ENCODE data around the gene RAD51D. TPM values are rescaled to one million over a fixed set of nuclear protein-coding genes. Genes with fewer than 3 reads are reported as not detected.

The RAD51D gene
- total RNA-seq, 1 donor from 2014 or later: 14.8 TPM

- no peak for DNase-seq (ENCODE audit: extremely low spot score, unreplicated experiment)
- Mint-ChIP-seq H3K4me3 (ENCODE audit: unreplicated experiment) (no peak overlapping the region), H3K9me3 (ENCODE audit: unreplicated experiment) (no peaks in the 10 kb centered on the region), H3K4me1 (ENCODE audit: unreplicated experiment) (no peaks in the 10 kb centered on the region), H3K27ac (ENCODE audit: unreplicated experiment) (no peak overlapping the region), H3K36me3 (ENCODE audit: unreplicated experiment) (no peaks in the 10 kb centered on the region), H3K27me3 (ENCODE audit: unreplicated experiment) (peaks cover 28% of the 10 kb centered on the region)
- TF ChIP-seq CTCF (IDR thresholded peaks at IDR 0.05): no peak
These were observed 44.2 kb upstream of the RAD51D start for GRCh38 chr17:35163886-35164285.

GRCh38 chr17:35162755-35163154 lies 43.1 kb upstream of the RAD51D start:
- Mint-ChIP-seq H3K27me3 (ENCODE audit: unreplicated experiment) (peaks cover 36% of the 10 kb centered on the region), H3K4me3 (ENCODE audit: unreplicated experiment) (no peak overlapping the region), H3K36me3 (ENCODE audit: unreplicated experiment) (no peaks in the 10 kb centered on the region), H3K4me1 (ENCODE audit: unreplicated experiment) (no peaks in the 10 kb centered on the region), H3K9me3 (ENCODE audit: unreplicated experiment) (no peaks in the 10 kb centered on the region), H3K27ac (ENCODE audit: unreplicated experiment) (no peak overlapping the region)
- TF ChIP-seq CTCF (IDR thresholded peaks at IDR 0.05): no peak
- DNase-seq (ENCODE audit: extremely low spot score, unreplicated experiment): no peak

DNA sequence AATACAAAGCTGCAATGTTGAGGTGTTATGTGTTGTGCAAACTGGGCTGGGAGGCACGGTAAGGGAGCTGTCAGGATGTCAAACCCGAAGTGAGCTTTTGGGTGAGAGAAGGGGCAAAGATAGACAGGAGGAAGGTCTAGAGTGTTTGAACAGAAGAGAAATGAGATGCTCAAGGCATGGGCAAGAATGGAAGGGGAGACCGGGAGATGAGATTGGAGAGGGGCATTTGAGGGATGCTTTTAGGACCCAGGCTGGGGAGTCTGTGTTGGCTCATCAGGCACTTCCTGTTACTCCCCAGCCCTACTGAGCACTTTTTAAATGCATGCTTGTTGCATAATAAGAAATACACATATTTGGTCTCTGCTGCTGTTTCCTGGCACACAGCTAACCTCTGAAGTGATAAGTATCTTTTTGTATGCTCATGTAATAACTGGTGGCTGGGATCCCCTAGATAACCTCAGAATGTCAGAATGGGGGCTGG lies 41.7 kb upstream of the RAD51D start:
- no peak overlapping the region for H3K4me3 Mint-ChIP-seq (ENCODE audit: unreplicated experiment)
- H3K27me3 Mint-ChIP-seq (ENCODE audit: unreplicated experiment): peaks cover 41% of the 10 kb centered on the region
- no peaks in the 10 kb centered on the region for H3K4me1 Mint-ChIP-seq (ENCODE audit: unreplicated experiment)
- no peak for DNase-seq (ENCODE audit: extremely low spot score, unreplicated experiment)
- H3K27ac Mint-ChIP-seq (ENCODE audit: unreplicated experiment): no peak overlapping the region
- no peak for TF ChIP-seq CTCF (IDR thresholded peaks at IDR 0.05)
- H3K9me3 Mint-ChIP-seq (ENCODE audit: unreplicated experiment): no peaks in the 10 kb centered on the region
- no peaks in the 10 kb centered on the region for H3K36me3 Mint-ChIP-seq (ENCODE audit: unreplicated experiment)

GRCh38 chr17:35160354-35161201 lies 40.9 kb upstream of the RAD51D start:
- TF ChIP-seq CTCF (IDR thresholded peaks at IDR 0.05): no peak
- H3K27me3 Mint-ChIP-seq (ENCODE audit: unreplicated experiment): peaks cover 46% of the 10 kb centered on the region
- H3K36me3 Mint-ChIP-seq (ENCODE audit: unreplicated experiment): no peaks in the 10 kb centered on the region
- no peak overlapping the region for H3K27ac Mint-ChIP-seq (ENCODE audit: unreplicated experiment)
- no peaks in the 10 kb centered on the region for H3K9me3 Mint-ChIP-seq (ENCODE audit: unreplicated experiment)
- no peak for DNase-seq (ENCODE audit: extremely low spot score, unreplicated experiment)
- H3K4me3 Mint-ChIP-seq (ENCODE audit: unreplicated experiment): no peak overlapping the region
- H3K4me1 Mint-ChIP-seq (ENCODE audit: unreplicated experiment): no peaks in the 10 kb centered on the region

DNA sequence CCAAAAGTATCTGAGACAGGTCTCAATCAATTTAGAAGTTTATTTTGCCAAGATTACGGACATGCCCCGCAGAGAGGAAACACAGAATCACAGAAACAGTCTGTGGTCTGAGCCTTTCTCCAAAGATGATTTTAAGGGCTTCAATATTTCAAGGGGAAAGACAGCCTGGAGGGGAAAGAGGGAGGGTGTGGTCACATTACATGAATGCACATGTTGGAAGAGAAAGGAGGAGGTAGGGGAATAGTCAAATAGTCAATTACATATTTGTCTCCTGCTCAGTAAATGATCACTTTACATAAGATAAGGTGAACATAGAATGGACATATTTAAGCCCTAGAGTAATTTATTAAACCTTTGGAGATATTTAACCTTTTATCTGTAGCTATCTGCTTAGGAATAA lies 40.3 kb upstream of the RAD51D start:
- peaks cover 48% of the 10 kb centered on the region for H3K27me3 Mint-ChIP-seq (ENCODE audit: unreplicated experiment)
- no peaks in the 10 kb centered on the region for H3K36me3 Mint-ChIP-seq (ENCODE audit: unreplicated experiment)
- DNase-seq (ENCODE audit: extremely low spot score, unreplicated experiment): no peak
- no peaks in the 10 kb centered on the region for H3K9me3 Mint-ChIP-seq (ENCODE audit: unreplicated experiment)
- H3K4me3 Mint-ChIP-seq (ENCODE audit: unreplicated experiment): no peak overlapping the region
- no peak overlapping the region for H3K27ac Mint-ChIP-seq (ENCODE audit: unreplicated experiment)
- H3K4me1 Mint-ChIP-seq (ENCODE audit: unreplicated experiment): no peaks in the 10 kb centered on the region
- no peak for TF ChIP-seq CTCF (IDR thresholded peaks at IDR 0.05)

All from osteocyte (in vitro differentiated cells).